Activated CD4-positive, alpha-beta T cell treated with anti-CD3 and anti-CD28 coated beads, Interleukin-2, amount 50 U/mL, for 24 hours (primary cell): ENCODE measurements around the gene NDUFB1.

Experiments
- DNase-seq, 2 donors: peaks; one replicate each; pipeline ENCODE4 v3.0.0-alpha.2; 2020; ENCODE audit warnings: low read depth in 1 of 2, low spot score in 1 of 2

The NDUFB1 gene

DNA sequence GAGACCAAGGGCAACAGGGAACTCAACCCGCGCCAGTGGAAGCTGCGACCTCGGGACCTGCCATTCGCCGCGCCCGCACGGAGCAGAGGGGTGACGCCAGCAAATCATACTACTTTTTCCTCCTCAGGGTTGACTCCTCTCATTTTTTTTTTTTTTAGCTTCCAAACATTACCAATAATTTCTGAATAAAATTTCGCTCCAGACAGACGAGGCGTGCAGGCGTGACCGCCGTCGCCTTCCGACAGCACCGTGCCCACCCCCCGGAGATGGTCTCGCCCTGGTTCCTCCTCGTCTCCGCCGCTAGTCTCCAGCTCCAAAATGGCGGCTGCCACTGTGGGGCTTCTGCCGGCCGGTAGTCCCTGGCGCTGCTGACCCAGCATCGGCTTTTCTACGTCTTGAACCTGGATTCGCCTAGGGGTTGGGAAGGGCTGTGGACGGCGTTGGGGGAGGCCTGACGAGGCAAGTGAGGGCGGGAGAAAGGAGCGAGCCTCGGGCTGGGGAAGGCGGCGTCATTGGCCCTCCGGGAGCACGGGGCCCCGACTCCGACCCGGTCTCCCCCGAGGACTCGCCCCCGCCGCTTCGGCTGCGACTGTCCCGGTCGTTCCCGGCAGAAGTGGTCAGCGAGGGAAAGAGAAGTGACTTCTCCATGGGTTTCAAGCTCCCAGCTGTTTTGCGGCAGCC, at the start of gene NDUFB1, which contains the start of gene CPSF2:
Gene NDUFB1 (minus strand): TSS at position 37 of the 681 bp plus-strand sequence. CDS start 4,069 bp downstream, outside the sequence.
Gene CPSF2 (plus strand): TSS at position 300 of the 681 bp plus-strand sequence. CDS start 9,016 bp downstream, outside the sequence.
- peak; percentile 77 to 79 for DNase-seq

GRCh38 chr14:92164958-92165357, 43.5 kb upstream of the NDUFB1 start:
- no peak for DNase-seq

GRCh38 chr14:92161521-92161920, 40.0 kb upstream of the NDUFB1 start:
- no peak for DNase-seq

- no peak for DNase-seq
Observed at GRCh38 chr14:92160619-92161018, 39.1 kb upstream of the NDUFB1 start.

- DNase-seq = no peak
Observed at GRCh38 chr14:92154283-92154942, 32.9 kb upstream of the NDUFB1 start.

DNA sequence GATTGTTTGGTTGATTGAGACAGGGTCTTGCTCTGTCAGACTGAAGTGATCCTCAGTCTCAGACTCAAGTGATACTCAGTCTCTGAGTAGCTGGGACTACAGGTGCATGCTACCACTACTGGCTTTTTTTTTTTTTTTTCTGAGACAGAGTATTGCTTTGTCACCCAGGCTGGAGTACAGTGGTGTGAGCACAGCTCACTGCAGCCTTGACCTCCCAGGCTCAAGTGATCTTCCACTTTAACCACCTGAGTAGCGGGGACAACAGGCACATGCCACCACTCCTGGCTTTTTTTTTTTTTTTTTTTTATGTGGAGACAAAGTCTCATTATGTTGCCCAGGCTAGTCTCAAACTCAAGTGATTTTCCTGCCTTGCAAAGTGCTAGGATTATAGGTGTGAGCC, 32.1 kb upstream of the NDUFB1 start:
- no peak for DNase-seq

DNA sequence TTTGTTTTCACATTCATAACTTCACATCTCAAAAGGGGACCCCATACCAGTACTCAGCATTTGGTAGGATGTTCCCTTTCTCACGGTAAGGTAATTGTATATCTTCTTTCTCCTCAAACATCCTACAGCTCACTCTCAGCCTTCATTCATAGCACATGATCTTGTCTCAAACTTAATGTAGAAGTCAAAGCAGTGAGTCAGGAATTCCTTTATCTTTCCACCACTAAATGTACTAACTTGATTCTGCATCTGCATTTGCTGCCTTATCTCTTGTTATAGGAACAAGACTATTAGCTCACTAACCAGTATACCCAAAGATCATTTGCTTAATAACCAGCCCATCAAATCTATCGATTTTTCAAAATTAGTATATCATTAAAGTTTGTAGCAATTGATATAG, 23.2 kb upstream of the NDUFB1 start:
- DNase-seq = no peak

- DNase-seq = no peak
Observed at GRCh38 chr14:92143962-92144361, 22.5 kb upstream of the NDUFB1 start.

DNA sequence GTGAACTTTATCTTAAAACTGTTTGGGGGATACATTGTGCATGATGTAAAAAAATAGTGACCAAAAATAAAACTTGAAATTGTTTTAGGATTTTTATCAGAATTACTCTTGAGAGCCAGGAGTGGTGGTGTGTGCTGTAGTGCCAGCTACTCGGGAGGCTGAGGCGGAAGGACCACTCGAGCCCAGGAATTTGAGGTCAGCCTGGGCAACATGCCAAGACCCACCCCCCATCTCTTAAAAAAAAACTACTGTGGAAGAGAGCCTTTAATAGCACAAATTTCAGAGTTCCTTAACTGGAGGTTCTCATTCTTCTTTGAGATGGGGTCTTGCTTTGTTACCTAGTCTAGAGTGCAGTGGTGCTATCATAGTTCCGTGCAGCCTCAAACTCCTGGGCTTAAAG, 21.8 kb upstream of the NDUFB1 start:
- DNase-seq = no peak

DNA sequence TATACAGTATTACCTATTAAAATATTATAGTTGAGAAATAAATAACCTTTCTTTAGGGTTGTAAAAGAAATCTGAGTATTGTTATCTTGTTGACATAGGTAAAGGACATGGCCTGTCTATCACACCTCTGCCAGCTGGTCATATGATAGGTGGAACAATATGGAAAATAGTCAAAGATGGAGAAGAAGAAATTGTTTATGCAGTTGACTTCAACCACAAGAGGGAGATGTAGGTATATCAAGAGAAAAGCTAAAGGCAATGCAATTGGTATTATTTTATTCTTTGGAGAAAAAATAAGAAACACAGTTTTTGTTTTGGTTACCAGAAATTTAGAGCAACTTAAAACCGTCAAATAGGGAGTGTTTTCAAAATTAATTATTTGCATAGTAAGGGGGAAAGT, 13.8 kb upstream of the NDUFB1 start:
- no peak for DNase-seq

DNA sequence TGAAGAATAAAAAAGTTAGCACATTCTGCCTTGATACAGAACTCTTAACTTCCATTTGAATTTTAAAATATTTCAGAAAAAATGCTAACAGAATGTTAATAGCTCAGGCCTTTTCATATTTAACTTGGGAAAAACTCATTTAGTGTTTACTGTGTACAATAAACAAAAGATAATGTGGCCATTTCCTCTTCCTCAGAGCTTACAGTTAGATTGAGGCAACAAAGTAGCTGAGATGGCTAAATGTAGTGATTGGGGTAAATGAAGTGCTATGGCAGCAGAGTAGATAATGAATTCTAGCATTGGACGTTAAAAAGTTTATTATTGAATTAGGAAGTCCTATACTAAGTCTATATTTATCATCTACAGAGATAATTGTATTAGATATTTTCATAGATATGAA, 12.9 kb upstream of the NDUFB1 start:
- no peak for DNase-seq

DNA sequence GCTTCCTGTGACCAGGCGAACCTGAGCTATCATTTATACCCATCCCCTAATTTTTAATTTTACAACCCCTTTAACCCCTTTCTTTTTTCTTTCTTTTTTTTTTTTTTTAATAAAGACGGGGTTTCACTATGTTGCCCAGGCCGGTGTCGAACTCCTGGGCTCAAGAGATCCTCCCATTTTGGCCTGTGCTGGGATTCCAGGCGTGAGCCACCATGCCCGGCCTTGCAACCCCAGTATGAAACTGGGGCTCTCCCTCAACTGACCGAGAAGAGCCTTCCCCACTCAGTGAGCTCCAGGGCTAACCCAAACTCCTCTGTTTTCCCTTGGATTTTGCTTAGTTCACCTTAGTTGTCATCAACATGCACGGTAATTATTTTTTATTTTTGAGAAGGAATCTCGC, 1.3 kb upstream of the NDUFB1 start:
- DNase-seq = no peak

DNA sequence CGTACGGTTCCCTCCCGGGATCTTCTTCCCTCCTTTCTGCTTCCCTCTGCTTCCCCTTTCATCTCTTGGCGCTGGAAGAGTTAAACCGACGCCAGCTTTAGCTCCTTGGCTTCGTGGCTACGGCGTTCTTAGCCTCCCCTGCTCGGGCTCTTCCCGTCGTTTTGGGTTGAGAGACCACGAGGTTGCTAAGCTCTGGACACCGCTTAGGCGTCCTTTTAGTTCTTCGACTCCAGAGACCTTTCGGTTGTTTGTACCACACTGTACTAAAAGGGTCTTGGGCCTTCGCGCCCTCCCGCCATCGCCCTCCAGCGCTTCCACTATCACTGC, 808 bp upstream of the NDUFB1 start:
- no peak for DNase-seq

- DNase-seq = no peak
Observed at GRCh38 chr14:92121207-92121669, 268 bp downstream of the NDUFB1 start.

DNA sequence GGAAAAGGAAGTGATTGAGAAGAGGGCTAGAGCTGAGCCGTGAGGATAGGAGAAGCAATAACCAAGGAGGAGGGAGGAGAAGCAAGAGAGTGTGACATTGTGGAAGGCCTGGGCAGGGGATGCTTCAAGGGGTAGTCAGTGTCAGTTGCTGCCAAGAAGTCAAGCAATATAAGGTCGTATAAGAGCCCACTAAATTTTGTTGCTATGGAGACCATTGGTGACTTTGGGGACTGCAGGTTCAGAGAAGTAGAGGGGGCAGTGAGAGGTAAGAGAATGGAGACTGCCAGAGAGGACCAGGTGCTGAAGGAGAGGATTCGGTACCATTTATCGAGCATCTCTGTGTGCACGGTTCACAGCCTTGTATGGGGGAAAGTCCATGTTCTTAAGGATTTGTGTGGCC, 12.0 kb downstream of the NDUFB1 start:
- no peak for DNase-seq

GRCh38 chr14:92108345-92109254, 12.9 kb downstream of the NDUFB1 start:
- DNase-seq = no peak

- peak; percentile 89 to 94 for DNase-seq
Observed at GRCh38 chr14:92106143-92106926, 15.2 kb downstream of the NDUFB1 start, which contains the start of gene ATXN3. Gene ATXN3, minus strand, starts transcription at chr14:92106582. Its CDS starts 30 bp downstream, at chr14:92106552.

- no peak for DNase-seq
Observed at GRCh38 chr14:92105893-92106142, 15.7 kb downstream of the NDUFB1 start.

- no peak for DNase-seq
Observed at GRCh38 chr14:92105073-92105892, 16.2 kb downstream of the NDUFB1 start.

DNA sequence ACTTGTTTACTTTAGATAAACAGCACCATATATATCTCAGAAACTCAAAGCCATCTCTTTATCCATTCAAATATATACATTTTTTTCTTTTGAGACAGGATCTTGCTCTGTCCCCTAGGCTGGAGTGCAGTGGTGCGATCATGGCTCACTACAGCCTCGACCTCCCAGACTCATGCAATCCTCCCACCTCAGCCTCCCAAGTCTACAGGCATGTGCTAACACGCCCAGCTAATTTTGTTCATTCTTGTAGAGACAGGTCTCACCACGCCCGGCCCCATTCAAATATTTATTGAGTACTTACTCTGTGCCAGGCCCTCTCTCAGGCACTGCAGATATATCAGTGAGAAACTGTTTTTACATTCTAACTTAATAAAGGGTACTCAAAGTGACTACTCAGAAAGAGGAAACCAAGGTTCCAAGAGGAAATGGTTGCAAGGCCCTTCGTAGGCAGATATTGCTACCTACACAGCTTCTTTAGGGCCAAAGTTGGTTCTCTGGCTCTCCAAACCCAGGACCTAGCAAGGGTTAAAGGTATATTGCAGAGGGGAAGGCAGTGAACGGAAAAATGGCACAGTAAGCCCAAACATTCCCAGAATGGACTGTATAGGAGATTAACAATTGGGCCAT, 18.0 kb downstream of the NDUFB1 start:
- no peak for DNase-seq
